ENCODE measurements around the gene CCSER1. TPM values are rescaled to one million over a fixed set of nuclear protein-coding genes. Genes with fewer than 3 reads are reported as not detected.

CCSER1 gene
- total RNA-seq, 4 donors from 2014 or later = 3.2 to 17.3 (median 10.2) TPM

DNA sequence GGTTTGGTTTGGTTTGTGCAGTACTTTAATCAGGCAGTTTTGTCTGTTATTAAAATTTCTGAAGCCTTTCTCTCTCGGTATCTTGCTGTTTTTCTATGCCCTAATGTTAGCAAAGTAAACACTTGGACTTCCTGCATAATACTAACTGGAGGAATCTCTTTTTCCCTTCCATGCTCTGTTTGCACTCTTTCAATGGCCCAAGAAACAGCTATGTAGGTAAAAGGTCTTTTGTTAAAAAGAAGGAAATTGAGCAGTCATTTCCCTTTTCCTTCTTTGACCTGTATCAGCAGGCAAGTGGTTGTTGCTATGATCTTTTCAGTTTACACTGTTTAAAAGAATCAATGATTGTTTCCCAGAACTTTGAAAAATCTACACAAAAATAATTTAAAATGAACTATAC is 82.7 kb downstream of the CCSER1 start:
- ATAC-seq (ENCODE audit: low FRiP score) (no peak), DNase-seq (ENCODE audit: low spot score) (no peak)
- TF ChIP-seq, protein P1, sequence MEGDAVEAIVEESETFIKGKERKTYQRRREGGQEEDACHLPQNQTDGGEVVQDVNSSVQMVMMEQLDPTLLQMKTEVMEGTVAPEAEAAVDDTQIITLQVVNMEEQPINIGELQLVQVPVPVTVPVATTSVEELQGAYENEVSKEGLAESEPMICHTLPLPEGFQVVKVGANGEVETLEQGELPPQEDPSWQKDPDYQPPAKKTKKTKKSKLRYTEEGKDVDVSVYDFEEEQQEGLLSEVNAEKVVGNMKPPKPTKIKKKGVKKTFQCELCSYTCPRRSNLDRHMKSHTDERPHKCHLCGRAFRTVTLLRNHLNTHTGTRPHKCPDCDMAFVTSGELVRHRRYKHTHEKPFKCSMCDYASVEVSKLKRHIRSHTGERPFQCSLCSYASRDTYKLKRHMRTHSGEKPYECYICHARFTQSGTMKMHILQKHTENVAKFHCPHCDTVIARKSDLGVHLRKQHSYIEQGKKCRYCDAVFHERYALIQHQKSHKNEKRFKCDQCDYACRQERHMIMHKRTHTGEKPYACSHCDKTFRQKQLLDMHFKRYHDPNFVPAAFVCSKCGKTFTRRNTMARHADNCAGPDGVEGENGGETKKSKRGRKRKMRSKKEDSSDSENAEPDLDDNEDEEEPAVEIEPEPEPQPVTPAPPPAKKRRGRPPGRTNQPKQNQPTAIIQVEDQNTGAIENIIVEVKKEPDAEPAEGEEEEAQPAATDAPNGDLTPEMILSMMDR (IDR thresholded peaks at IDR 0.05) = no peak

DNA sequence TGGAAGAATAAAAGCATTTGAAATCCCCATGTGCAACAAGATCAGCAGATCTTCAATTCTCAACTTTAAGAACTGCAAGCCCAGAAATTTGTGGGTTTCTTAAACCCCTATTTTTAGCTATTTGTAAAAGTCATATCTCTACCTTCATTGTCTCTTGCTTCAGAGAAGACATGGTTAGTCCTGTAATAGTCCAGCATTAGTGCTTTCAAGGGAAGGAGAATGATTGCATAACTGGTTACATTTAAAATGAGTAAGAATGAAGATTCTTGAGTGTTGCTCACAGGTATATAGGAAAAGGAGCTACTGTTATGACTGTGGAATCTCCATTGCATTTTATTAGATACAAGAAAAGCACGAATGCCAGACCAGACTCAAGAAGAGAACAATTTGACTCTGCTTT is 84.0 kb downstream of the CCSER1 start:
- TF ChIP-seq, protein P1 (IDR thresholded peaks at IDR 0.05) = no peak
- ATAC-seq (ENCODE audit: low FRiP score) = no peak
- DNase-seq (ENCODE audit: low spot score) = no peak

DNA sequence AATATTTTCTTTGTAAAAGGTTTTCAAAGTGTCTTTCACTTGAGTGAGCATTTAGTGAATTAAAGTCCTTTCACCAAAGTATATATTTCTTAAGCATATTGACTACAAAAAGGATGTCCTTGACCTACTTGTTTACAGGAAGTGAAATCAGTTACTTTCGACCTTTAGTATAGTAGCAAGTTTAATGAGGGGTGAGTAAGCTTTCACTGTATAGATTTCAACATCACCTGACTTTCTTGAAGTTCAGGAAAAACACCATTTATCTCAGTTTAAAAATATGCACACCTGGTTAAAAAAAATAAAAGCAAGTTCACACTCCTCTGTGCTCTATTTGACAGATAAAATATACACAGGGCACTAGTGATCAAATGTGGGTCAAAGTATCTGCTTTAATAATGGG is 88.1 kb downstream of the CCSER1 start:
- no peak for ATAC-seq (ENCODE audit: low FRiP score)
- TF ChIP-seq, protein P1 (IDR thresholded peaks at IDR 0.05) = no peak

DNA sequence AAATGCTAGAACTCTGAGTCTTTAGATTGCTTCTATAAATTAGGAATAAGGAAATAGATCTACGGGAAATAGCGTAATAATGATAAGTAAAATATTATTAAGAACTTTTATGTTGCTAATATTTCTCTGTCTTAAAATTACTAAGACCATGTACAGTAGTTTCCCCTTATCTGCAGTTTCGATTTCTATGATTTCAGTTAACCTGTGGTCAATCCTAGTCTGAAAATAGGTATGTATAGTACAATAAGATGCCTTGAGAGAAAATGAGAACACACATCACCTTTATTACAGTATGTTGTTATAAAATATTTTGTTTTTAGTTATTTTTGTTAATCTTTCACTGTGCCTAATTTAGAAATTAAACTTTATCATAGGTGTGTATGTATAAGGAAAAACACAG is 92.6 kb downstream of the CCSER1 start:
- ATAC-seq (ENCODE audit: low FRiP score) = no peak
- TF ChIP-seq, protein P1 (IDR thresholded peaks at IDR 0.05) = no peak

More for the DNA sequence above, 88.1 kb downstream of the CCSER1 start:
- no peak for DNase-seq (ENCODE audit: low spot score)

DNA sequence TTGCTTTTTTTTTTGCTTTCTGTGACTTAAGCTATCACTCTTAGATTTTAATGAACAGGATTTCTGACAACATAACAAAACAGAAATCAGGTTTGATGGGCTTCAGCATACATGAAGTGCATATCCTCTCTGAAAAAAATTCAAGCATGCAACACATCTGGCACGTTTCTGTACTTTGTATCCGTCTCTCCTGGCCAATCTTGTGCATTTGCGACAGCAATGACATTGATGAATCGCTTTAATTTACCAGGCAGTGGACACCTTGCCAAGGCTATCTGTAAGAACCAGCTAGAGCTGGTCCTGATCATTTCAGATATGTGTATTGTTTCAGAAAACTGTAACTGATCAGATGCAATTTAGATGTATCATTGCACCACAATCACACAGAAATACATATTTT is 93.3 kb downstream of the CCSER1 start:
- ATAC-seq (ENCODE audit: low FRiP score) (no peak), DNase-seq (ENCODE audit: low spot score) (no peak)
- TF ChIP-seq, protein P1 (IDR thresholded peaks at IDR 0.05) = no peak

More for the DNA sequence above, 92.6 kb downstream of the CCSER1 start:
- DNase-seq (ENCODE audit: low spot score) = no peak

DNA sequence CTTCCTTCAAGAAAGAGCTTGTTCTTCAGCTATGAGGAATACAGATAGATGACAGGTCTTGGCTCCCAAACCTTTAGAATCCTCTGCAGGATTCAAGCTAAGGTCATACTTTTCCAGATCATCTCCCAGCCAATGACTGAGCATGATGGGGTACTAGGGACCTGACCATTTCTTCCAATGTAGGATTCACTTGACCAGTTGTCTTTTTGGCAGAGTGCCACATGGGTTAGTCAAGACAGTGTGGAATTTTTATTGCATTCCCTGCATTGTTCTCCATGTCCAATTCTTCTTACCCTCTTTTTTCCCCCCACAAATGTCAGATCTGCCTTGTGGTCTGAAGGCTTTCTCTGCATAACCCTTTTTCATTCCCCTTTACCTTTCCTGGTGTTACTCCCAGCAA is 99.5 kb downstream of the CCSER1 start:
- DNase-seq (ENCODE audit: low spot score) (no peak), ATAC-seq (ENCODE audit: low FRiP score) (no peak)
- TF ChIP-seq, protein P1 (IDR thresholded peaks at IDR 0.05) = no peak

DNA sequence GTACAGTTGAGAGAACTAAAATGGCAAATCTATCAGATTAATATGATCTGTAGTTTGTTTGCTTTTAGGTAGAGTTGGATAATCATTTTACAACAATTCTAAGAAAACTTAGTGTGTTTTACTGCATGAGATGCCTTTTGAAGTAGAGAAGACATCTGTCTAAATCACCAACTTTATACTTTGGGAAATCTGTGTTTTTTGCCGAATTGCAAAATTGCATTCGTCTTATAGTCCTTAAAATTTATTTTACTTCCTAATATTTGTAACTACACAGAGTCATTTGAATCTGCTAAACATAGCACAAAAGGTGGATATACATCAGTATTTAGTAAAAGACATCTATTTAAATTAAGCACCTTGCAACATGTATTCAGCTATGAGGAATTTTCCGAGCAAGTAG is 100.0 kb downstream of the CCSER1 start:
- TF ChIP-seq, protein P1 (IDR thresholded peaks at IDR 0.05) = no peak
- ATAC-seq (ENCODE audit: low FRiP score) (no peak), DNase-seq (ENCODE audit: low spot score) (no peak)

All from omental fat pad (tissue), 4 donors.